ENCODE measurements around the gene TRAPPC2B. TPM values are rescaled to one million over a fixed set of nuclear protein-coding genes. Genes with fewer than 3 reads are reported as not detected.

Gene TRAPPC2B
- polyA plus RNA-seq (ENCODE audit: insufficient read length in 4 of 4) = 10 to 100 TPM; 12.5 to 23.9 (median 16.0) TPM

DNA sequence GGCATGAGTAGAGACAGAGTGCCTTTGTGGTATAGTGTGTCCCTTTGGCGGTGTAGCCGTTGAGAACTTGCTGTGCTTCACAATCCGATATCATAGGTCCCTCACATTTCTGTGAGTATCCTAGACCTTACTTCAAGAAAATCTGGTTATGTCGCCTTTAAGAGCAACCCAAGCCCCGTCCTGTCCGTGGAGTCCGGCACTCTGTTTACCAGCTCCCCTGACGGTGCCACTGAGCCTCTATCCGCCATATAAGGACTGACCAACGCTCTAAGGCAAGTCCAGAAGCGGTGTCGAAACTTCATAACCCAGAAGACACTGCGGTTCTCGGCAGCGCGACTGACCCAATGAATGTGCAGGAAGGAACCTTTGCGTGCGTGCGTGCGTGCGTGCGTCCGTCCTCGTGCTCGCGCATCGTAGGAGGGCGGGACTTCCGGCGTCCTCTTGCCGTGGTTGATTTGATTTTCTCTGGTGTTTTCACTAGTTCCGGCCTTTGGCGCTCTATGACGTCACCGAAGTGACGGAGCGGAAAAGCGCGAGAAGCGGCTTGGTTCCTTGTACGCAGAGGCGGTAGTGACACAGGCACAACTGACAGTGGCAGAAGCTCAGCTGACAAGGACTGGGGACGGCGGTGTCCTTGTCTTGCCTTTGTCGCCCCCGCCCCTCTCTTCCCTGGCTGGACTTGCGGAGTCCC is at the start of gene TRAPPC2B, which contains the start of gene ZNF547:
TSS of gene TRAPPC2B (plus strand) at position 555 of the 691 bp plus-strand sequence. CDS start 1,283 bp downstream, outside the sequence.
TSS of gene ZNF547 (plus strand) at position 555 of the 691 bp plus-strand sequence. CDS start 5,005 bp downstream, outside the sequence.
- DNase-seq (ENCODE audit: low read depth in 4 of 4, low spot score in 2 of 4) = peak; percentile 95 to 100 (median 99)

DNA sequence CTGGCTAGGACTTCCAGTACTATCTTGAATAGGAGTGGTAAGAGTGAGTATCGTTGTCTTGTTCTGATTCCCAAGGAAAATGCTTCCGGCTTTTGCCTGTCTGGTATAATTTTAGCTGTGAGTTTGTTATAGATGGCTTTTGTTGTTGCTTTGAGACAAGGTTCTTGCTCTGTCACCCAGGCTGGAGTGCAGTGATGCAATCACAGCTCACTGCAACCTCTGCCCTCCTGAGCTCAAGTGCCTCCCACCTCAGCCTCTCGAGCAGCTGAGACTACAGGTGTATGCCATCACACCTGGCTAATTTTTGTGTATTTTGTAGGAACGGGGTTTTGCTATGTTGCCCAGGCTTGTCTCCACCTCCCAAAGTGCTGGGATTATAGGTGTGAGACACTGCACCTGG is 49.2 kb upstream of the TRAPPC2B start:
- DNase-seq (ENCODE audit: low read depth in 4 of 4, low spot score in 2 of 4) = no peak

DNA sequence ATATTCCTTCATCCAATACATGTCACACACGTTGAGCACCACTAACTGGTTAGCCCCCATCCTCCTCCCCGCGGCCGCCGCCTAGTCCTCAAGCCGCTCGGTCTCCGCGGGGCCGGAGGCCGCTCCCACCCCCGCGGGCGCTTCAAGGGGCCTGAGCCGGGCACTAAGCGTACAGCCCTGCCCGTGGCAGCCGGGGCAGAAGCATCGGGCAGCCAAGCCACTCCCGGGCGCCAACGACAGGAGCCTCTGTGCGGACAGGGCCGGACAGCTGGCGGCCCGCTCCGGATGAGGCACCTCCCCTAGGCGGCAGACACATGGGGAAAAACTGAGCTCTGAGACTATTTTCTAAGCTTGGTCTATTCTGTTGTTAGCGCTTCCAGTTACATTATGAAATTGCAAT is 45.8 kb upstream of the TRAPPC2B start:
- no peak for DNase-seq (ENCODE audit: low read depth in 4 of 4, low spot score in 2 of 4)

DNA sequence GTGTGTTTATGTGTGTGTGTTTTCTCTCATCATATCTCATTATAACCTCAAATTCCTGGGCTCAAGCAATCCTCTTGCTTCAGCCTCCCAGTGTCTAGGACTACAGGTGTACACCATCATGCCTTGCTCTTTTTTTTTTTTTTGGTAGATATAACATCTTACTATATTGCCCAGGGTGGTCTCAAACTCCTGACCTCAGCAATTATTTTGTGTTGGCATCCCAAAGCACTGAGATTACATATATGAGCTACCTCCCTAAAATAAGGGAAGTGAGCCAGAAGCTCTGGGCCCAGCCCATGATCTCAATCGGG is 43.5 kb upstream of the TRAPPC2B start:
- peak in 2 of 4 donors; percentile 13 to 28 for DNase-seq (ENCODE audit: low read depth in 4 of 4, low spot score in 2 of 4)

- DNase-seq (ENCODE audit: low read depth in 4 of 4, low spot score in 2 of 4) = peak; percentile 83 to 96 (median 90)
Observed at GRCh38 chr19:57320180-57321084, 42.9 kb upstream of the TRAPPC2B start, which contains the start of gene ZNF543. ZNF543 (plus strand) TSS chr19:57320472; CDS start chr19:57320854, 382 bp downstream.

DNA sequence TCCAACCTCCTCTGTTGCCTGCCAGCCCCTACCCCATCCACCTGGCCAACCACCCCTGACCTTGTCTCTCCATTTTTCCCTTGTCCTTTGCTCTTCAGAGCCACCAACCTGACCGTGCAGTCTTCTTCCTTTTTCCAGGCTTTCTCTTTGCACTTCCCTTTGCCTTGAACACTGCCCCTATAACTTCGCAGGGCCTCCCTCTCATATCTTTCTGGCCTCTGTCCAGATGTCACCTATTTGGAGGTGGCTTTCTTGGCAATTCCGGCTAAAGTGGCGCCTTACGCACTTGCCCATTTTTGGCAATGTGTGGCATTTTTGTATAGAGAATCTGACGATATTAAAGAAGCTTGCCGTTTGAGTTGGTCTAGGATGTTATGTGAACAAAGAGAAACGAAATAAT is 42.2 kb upstream of the TRAPPC2B start:
- no peak for DNase-seq (ENCODE audit: low read depth in 4 of 4, low spot score in 2 of 4)

- no peak for DNase-seq (ENCODE audit: low read depth in 4 of 4, low spot score in 2 of 4)
Observed at GRCh38 chr19:57321751-57322150, 41.6 kb upstream of the TRAPPC2B start.

- DNase-seq (ENCODE audit: low read depth in 4 of 4, low spot score in 2 of 4) = no peak
Observed at GRCh38 chr19:57324992-57325391, 38.4 kb upstream of the TRAPPC2B start.

GRCh38 chr19:57327993-57328392 is 35.4 kb upstream of the TRAPPC2B start:
- no peak for DNase-seq (ENCODE audit: low read depth in 4 of 4, low spot score in 2 of 4)

DNA sequence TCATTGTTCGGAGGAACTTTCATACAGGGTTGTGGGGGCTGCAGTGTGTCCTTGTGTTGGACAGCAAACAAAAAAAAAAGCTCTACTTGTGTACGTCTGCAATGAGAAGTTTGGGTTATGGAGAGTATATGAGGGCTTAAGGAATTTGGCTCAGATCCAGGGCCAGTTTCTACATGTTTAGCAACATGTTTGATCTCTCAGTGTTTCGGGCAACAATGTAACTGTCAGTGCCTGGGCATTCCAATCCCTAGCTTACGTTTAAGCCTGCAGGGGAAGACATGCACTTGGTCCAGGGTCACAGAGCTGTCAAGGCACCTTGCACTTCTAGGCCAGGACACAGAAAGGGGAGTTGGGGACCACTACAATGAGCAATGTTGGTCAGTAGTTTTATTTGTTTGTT is 29.2 kb upstream of the TRAPPC2B start:
- no peak for DNase-seq (ENCODE audit: low read depth in 4 of 4, low spot score in 2 of 4)

DNA sequence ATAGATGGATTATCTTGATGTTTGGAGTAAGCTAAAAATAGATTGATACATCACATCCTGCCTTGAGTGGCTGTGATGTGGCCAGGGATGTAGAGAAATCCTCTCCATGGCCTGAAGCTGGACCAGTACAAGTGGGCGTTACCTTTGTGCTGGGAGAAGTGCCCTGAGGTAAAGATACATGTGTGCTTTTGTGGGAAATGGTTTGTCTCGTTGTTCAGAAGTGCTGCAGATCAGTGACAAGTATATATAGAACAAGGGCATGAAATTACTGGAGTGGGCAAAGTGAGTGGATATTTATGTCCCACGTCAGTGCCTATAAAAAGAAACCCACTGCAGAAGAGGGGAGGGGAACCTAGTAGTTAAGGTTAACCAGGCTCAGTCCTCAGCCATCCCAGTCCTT is 24.5 kb upstream of the TRAPPC2B start:
- DNase-seq (ENCODE audit: low read depth in 4 of 4, low spot score in 2 of 4) = no peak

GRCh38 chr19:57342582-57342981 is 20.8 kb upstream of the TRAPPC2B start:
- no peak for DNase-seq (ENCODE audit: low read depth in 4 of 4, low spot score in 2 of 4)

- DNase-seq (ENCODE audit: low read depth in 4 of 4, low spot score in 2 of 4) = no peak
Observed at GRCh38 chr19:57348136-57348535, 15.2 kb upstream of the TRAPPC2B start.

- peak; percentile 72 to 93 (median 80) for DNase-seq (ENCODE audit: low read depth in 4 of 4, low spot score in 2 of 4)
Observed at GRCh38 chr19:57350877-57351805, 12.2 kb upstream of the TRAPPC2B start, which contains the start of gene ZNF304. ZNF304 (plus strand) TSS chr19:57351271; CDS start chr19:57351665, 394 bp downstream.

- no peak for DNase-seq (ENCODE audit: low read depth in 4 of 4, low spot score in 2 of 4)
Observed at GRCh38 chr19:57351867-57352266, 11.5 kb upstream of the TRAPPC2B start.

DNA sequence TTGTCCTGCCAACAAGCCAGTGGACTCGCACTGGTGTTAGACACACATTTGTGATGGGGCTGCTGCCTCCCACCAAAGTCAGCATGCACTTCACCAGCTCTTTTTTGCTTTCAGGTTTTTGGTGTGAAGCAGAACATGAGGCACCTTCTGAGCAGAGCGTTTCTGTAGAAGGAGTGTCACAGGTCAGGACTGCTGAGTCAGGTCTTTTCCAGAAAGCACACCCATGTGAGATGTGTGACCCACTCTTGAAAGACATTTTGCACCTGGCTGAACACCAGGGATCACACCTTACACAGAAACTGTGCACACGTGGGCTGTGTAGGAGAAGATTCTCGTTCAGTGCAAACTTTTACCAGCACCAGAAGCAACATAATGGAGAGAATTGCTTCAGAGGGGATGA is 7.4 kb upstream of the TRAPPC2B start:
- no peak for DNase-seq (ENCODE audit: low read depth in 4 of 4, low spot score in 2 of 4)

- DNase-seq (ENCODE audit: low read depth in 4 of 4, low spot score in 2 of 4) = no peak
Observed at GRCh38 chr19:57357406-57357805, 5.9 kb upstream of the TRAPPC2B start.

DNA sequence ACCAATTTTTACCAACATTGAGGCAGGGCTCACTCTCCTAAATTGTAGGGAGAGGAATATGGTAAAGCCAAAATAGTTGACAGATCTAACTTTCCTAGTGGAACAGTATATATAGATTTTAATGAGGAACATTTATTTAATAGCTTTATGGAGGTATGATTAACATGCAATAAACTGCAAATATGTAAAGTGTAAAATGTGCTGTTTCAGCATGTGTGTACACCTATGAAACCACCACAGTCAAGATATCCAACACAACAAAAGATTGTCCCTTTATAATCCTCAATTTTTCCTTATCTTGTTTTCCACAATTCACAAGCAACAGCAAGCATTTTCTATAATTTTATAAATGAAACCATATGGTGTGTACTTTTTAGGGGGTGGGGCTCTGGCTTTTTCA is 4.1 kb upstream of the TRAPPC2B start:
- DNase-seq (ENCODE audit: low read depth in 4 of 4, low spot score in 2 of 4) = no peak

DNA sequence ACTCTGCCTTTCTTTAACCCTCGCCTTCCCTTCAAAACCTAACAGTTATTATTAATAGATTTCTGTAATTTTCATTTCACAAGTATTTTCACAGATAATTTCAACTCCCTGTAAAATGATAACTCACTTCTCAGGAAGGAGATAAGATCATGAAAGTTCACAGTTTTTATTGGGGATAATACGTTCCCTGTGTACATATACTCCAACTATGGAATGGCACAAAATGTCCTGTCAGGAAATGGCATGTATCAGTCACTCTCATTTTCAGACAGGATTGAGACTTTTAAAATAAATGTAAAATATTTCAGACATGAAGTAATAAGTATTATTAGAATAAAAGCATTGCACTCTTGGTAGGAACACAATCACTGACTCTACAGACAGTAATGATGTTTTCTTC is 932 bp upstream of the TRAPPC2B start:
- DNase-seq (ENCODE audit: low read depth in 4 of 4, low spot score in 2 of 4) = no peak

- DNase-seq (ENCODE audit: low read depth in 4 of 4, low spot score in 2 of 4) = no peak
Observed at GRCh38 chr19:57363688-57364181, 384 bp downstream of the TRAPPC2B start.

Measured in left renal cortex interstitium (tissue), 4 donors.